HepG2 (cell line): ENCODE data around the gene PPP6R2. TPM values are rescaled to one million over a fixed set of nuclear protein-coding genes. Genes with fewer than 3 reads are reported as not detected.

Source experiments
- DNMT3B ChIP-seq: conservative IDR thresholded peaks from 2 replicates; pipeline ENCODE4 v1.6.1; 2016; ENCODE audit warnings: missing biosample characterization, control low read depth
- HDAC6 ChIP-seq: fragments of 200-600 bp; sonication (generic); IDR thresholded peaks from 2 replicates; pipeline ENCODE4 v1.7.0; 2017; ENCODE audit warnings: mild to moderate bottlenecking, antibody characterized with exemption, low read length, low read depth
- HES4 ChIP-seq: sonication (generic); formaldehyde crosslinking; IDR thresholded peaks from 2 replicates; pipeline ENCODE4 v1.9.0; 2021; ENCODE audit warnings: mild to moderate bottlenecking, missing genetic modification reagents, borderline replicate concordance
- HIC2 ChIP-seq: sonication (generic); formaldehyde crosslinking; IDR thresholded peaks from 2 replicates; pipeline ENCODE4 v1.9.0; 2022; ENCODE audit warnings: low read depth, missing genetic modification reagents
- HNF1A ChIP-seq, 2 experiments: sonication (generic) in 1 of 2; formaldehyde crosslinking in 1 of 2; IDR thresholded peaks; 2 replicates each; pipeline versions ENCODE4 v1.4.0 to v1.6.1; 2016 to 2020; ENCODE audit warnings: borderline replicate concordance in 1 of 2, low read depth in 1 of 2, mild to moderate bottlenecking in 1 of 2, missing genetic modification reagents in 1 of 2
- HNRNPK ChIP-seq: fragments of 200-400 bp; formaldehyde crosslinking; IDR thresholded peaks from 2 replicates; pipeline ENCODE4 v1.6.1; 2018; ENCODE audit warnings: low read length, low read depth, moderate library complexity, mild to moderate bottlenecking; ENCODE audit not compliant: poor library complexity, severe bottlenecking
- HNRNPLL ChIP-seq: fragments of 200-400 bp; formaldehyde crosslinking; IDR thresholded peaks from 2 replicates; pipeline ENCODE4 v1.6.1; 2017; ENCODE audit warnings: mild to moderate bottlenecking, low read depth, low read length; ENCODE audit not compliant: poor library complexity, severe bottlenecking
- KAT7 ChIP-seq: IDR thresholded peaks from 2 replicates; pipeline ENCODE4 v1.6.1; 2018; ENCODE audit warnings: borderline replicate concordance, missing compliant biosample characterization
- NBN ChIP-seq: fragments of 450-650 bp; conservative IDR thresholded peaks from 2 replicates; pipeline ENCODE4 v1.6.1; 2017
- RFX3 ChIP-seq: IDR thresholded peaks from 2 replicates; pipeline ENCODE4 v1.6.1; 2016; ENCODE audit warnings: missing biosample characterization, missing genetic modification reagents
- SALL1 ChIP-seq: sonication (generic); formaldehyde crosslinking; IDR thresholded peaks from 2 replicates; pipeline ENCODE4 v1.8.0; 2022; ENCODE audit warnings: mild to moderate bottlenecking, missing genetic modification reagents
- SAP130 ChIP-seq: IDR thresholded peaks from 2 replicates; pipeline ENCODE4 v1.6.1; 2016; ENCODE audit warnings: low read depth
- THRA ChIP-seq: sonication (generic); formaldehyde crosslinking; IDR thresholded peaks from 2 replicates; pipeline ENCODE4 v1.4.0; 2020; ENCODE audit warnings: missing genetic modification reagents, borderline replicate concordance
- YY1 ChIP-seq: IDR thresholded peaks from 2 replicates; pipeline ENCODE4 v1.6.1; 2011; ENCODE audit warnings: low read length, low read depth, moderate library complexity, mild to moderate bottlenecking; ENCODE audit not compliant: insufficient read depth, insufficient replicate concordance
- ZNF280B ChIP-seq: sonication (generic); formaldehyde crosslinking; IDR thresholded peaks from 2 replicates; pipeline ENCODE4 v1.5.0; 2020; ENCODE audit warnings: missing genetic modification reagents, mild to moderate bottlenecking, borderline replicate concordance
- ZNF367 ChIP-seq: sonication (generic); formaldehyde crosslinking; IDR thresholded peaks from 2 replicates; pipeline ENCODE4 v1.4.0; 2020; ENCODE audit warnings: missing genetic modification reagents, borderline replicate concordance
- ZNF746 ChIP-seq: sonication (generic); formaldehyde crosslinking; IDR thresholded peaks from 2 replicates; pipeline ENCODE4 v1.8.0; 2022; ENCODE audit warnings: mild to moderate bottlenecking, missing genetic modification reagents
- ZNF766 ChIP-seq: sonication (generic); formaldehyde crosslinking; IDR thresholded peaks from 2 replicates; pipeline ENCODE4 v1.5.0; 2020; ENCODE audit warnings: missing genetic modification reagents, borderline replicate concordance
- ZNF782 ChIP-seq: sonication (generic); formaldehyde crosslinking; IDR thresholded peaks from 2 replicates; pipeline ENCODE4 v1.4.0; 2020; ENCODE audit warnings: missing genetic modification reagents, mild to moderate bottlenecking, borderline replicate concordance
- polyA plus RNA-seq, 8 experiments: library from polyadenylated mRNA; depleted of rRNA in 3 of 8; stranded (reverse) in 7 of 8; unstranded in 1 of 8; fragments of >200 nt; fragmentation: Illumina TruSeq in 4 of 8; extraction: Trizol in 4 of 8; gene quantifications; 2 replicates each; pipeline versions ENCODE4 v1.2.1 to v1.2.3, GENCODE V29; 2011 to 2016; ENCODE audit warnings: low read depth in 4 of 8, missing spikeins in 1 of 8, mixed read lengths in 1 of 8; ENCODE audit not compliant: insufficient read depth in 1 of 8
- total RNA-seq, 5 experiments: library from RNA; depleted of rRNA; stranded (reverse); fragments of >200 nt; fragmentation: Illumina TruSeq; extraction: Trizol; gene quantifications; 2 replicates each; pipeline ENCODE4 v1.2.3, GENCODE V29; 2016; ENCODE audit warnings: low read depth in 1 of 5

Gene PPP6R2
- total and polyA plus RNA-seq, 2 of the 13 experiments (the other 11 are each of a cell fraction or from before 2014, with no cell fraction given) = 55.0 to 102 TPM

GRCh38 chr22:50306753-50307749 lies 36.1 kb upstream of the PPP6R2 start, which contains the start of gene PLXNB2 (continued):
- TF ChIP-seq HNRNPK (peak; percentile 99), ZNF367 (no peak), KAT7 (no peak), HIC2 (CRISPR knock-in tag) (no peak), HNF1A (IDR thresholded peaks at IDR 0.05; ENCODE audit: low read depth) (no peak), HNF1A (CRISPR knock-in tag; IDR thresholded peaks at IDR 0.05; ENCODE audit: borderline replicate concordance) (no peak), ZNF280B (CRISPR knock-in tag) (no peak), NBN (no peak), ZNF746 (CRISPR knock-in tag) (peak; percentile 82), DNMT3B (CRISPR knock-in tag) (no peak), RFX3 (peak; percentile 61), SALL1 (CRISPR knock-in tag) (no peak), ZNF782 (CRISPR knock-in tag) (0 out of 2 replicates have a peak, but pooled peaks have one; percentile 41), HDAC6 (no peak), HES4 (CRISPR knock-in tag) (peak; percentile 51; the same call in 1 of the 2 replicates), ZNF766 (CRISPR knock-in tag) (no peak), YY1 (peak; percentile 64), HNRNPLL (peak; percentile 39), SAP130 (CRISPR knock-in tag) (peak; percentile 71), THRA (CRISPR knock-in tag) (no peak)
